GM18907 (cell line): ENCODE results near the gene WIPF1.

ENCODE experiments used
- ATAC-seq: cut with Tn5 transposase; IDR thresholded peaks from one replicate; pipeline ENCODE4 v1.9.1; 2021; ENCODE audit warnings: mild to moderate bottlenecking, moderate library complexity; ENCODE audit not compliant: unreplicated experiment

Gene WIPF1

DNA sequence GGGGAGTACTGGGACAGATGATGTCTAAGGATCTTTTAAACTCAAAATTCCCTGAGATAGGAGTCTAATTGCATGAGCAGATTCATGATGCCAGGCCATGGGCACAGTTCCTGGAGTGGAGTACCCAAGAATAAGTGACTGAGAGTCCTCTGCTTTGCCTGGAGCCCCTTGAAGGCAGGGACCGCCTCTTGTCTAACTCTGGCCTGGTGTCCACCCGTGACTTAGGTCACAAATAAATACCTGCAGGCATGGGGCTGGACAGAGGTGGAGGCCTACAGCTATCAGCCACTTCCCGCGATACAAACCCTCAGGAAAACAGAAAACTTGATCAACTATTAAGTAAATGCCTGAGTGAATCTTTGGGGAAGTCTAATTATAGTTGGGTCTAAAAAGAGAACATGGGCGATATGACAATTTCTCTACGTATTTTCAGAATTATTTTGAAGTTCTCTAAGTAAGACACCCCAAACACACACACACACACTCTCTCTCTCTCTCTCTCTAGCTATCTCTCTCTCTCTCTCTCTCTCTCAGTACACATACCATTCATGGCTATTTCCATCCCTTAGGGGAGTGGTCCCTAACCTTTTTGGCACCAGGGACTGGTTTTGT, 1.8 kb upstream of the WIPF1 start:
- ATAC-seq, result no peak

DNA sequence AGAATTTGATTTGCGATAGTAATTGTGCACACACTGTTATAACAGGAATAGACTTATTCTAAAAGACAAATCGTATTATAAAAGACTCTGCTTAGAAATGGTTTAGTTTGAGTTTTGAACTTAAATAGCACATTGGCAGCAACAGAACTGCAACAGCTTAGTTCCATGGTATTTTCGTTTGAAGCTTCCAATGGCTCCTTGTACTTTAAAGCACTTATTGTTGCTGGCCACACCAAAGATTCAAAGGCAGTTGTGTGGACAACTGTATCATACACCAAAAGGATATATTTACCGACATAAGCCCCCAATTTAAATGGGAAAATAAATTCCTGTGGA, 627 bp downstream of the WIPF1 start:
- ATAC-seq, result no peak

DNA sequence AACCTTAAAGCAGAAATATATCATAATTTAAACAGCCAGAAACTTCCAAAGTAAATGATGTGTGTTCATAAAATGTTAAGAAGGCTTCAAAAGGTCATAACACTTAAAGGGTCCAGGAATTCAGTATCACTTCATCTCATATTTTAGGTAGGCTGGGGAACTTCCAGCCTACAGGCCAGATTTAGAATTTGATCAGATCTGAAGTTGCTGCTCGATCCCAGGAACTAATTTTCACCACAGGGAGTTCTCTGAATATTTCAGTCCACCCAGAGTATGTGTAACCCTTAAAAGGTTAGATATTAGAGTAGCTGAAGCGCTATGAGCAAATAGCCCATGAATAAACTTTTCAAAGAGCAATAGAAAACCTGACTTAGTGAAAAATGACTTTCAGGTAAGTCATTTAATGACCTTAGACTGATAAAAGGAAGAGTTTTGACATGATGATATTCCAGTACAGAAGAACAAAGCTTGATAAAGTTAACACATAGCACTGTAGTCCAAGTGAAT, 1.7 kb downstream of the WIPF1 start:
- no peak for ATAC-seq

DNA sequence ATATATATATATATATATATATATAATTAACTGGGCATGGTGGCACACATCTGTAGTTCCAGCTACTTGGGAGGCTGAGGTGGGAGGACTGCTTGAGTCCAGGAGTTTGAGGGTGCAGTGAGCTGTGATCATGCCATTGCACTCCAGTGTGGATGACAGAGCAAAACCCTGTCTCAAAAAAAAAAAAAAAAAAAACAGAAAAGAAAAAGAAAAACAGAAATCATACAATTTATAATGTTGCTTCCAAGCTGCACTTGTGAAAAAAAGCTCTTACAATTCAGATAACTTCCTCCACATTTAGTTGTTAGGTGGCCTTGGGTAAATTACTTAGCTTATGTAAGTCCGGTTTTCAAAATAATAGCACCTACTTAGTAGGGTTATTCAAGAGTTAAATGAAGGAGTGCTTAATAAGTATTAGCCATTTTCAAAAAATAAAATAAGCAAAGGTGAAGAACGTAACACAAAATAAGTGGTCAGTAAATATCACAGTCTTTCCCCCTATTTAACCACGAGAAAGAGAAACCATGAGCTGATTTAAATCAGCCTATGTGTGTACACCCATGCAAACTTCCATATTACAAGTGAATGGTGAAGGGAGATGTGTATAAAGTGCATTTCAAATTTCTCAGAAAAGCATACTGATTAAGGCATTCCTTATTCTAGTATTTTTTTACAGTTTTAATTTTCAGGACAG, 2.3 kb downstream of the WIPF1 start:
- ATAC-seq, result no peak

DNA sequence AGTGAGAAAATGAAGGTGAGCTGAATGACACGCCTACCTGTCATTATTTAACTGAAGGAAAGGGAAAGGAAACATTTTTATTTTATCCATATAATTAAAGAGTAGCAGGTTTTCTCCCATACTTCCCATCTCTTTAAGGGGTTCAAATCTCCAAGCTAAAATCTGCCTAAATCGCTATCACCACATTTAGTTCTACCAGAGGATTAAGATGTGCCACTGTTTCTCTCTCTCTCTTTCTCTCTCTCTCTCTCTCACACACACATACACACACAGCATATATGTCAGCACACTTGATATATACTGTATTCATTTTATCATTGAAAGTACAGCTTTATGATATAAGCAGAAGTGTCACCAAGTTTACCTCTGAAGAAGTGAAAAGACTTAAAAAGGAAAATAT, 3.1 kb downstream of the WIPF1 start:
- no peak for ATAC-seq

DNA sequence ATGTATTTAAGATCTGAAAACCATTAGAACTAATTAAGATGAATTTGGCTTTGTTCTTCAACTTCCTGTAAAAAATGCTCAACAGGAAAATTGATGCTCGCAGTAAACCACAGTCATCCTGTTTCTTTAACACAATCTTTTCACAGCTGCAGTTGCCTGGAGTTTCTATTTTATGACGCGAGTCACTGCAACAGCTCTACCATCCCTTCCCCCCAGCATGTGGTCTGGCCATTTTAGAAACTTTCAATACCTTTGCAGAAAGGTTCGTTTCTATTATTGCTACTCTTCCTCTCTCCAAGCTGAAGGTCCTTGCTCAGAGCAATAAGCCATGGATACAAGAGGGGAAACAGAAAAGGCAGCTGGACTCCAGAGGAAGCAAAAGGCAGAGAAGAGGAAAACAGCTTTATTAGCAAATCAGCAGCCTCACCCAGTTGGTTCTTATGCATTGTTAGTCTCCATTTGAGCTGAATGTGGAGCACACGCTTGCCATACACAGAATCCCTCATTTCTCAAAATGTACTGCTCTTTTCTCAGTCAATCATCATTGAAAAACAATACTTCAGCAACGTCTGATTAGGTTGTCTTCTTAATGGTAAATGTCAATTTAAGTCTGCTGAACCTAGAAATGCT, 3.9 kb downstream of the WIPF1 start:
- ATAC-seq, result peak; percentile 70

DNA sequence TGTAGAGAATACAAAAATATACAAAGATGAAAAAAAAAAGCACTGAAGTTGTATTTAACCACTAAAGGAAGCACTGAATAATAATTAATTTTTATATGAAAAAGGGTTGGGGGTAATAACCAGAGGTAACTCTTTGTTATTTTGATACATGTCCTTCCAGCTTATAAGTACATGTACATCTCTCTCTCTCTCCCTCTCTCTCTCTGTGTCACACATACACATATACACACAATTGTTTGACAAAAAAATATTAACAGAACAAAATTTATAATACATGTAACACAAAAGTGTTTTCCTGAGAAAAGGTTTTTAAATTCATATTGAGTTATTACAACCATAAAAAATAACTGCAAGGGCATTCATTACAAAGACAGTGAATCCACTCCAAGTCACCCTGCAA, 4.6 kb downstream of the WIPF1 start:
- ATAC-seq, result no peak

DNA sequence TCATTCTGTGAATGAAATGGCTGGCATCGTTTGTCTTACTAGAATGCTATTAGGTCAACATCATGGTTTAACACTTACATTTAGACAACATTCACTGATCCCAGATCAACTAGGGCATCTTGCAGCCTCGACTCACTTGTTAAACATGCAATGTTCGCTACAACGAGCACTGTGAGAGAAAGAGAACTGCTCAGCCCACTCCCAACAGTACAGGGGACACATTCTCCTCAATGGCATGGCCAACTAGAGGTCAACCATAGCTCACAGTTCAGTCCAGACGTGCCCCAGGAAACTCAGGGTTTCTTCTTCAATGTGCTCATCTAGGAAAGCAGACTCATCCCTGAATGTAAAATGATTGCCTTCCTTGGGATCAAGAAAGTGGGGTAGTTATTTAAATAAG, 5.9 kb downstream of the WIPF1 start:
- ATAC-seq, result no peak

DNA sequence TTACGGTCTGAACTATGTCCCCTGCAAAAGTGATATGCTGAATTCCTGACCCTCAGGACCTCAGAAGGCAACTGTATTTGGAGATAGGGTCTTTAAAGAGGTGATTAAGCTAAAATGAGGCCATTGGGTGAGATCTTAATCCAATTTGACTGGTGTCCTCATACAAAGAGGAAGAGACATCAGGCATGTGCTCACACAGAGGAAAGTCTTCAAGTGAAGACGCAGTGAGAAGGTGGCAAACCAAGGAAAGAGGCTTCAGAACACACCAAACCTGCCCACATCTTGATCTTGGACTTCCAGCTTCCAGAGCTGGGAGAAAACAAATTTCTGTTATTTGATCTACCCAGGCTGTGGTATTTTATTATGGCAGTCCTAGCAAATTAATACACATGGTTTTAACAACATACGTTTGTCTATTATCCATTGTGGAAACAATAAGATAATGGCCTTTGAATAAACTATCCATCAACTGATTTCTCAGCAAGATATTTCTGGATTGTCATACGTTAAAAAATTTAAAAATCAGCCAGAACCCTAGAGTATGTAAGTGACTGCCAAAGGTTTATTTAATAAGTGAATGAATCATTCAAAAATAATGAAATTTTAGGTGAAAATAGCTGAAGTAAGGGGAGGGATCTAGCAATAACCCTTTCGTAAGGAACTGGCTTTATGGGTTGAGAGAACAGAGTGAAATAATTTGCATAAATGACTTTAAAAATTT, 6.5 kb downstream of the WIPF1 start:
- ATAC-seq, result no peak

DNA sequence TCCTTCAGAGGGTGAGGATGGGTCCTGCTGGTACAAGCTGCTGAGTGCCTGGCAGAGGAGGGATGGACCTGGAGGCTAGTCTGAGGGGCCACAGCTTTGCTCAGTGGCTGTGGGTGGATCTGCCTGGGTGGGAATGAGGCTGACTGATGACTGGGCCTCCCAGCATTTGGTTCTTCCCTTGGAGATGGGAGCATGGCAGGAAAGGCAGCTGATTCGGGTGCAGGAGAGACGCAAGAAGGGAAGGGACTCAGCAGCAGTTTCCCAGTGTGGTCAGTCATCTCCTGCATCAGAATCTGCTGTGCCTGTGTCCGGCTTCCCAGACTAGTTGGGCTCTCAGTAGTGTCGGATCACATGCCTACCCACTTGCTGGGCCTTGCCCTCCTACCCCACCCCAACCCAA, 7.3 kb downstream of the WIPF1 start:
- ATAC-seq, result no peak

DNA sequence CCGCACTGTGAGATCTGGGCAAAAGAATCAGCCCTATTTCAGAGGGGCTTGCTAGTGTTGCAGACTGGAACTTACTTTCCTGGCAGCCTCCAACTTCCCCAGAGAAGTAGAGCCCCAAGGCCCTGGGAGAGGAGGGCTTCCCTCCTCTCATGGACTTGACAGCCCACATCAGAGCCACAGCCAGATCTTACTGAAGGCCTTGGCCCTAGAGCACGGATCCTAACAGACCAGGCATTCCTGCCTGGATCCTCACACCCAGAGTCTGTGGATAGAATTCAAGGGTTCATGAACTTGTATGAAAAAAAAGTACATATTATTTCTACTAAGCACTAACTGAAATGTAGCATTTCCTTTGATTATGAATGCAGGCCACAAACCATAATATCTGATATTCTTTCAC, 8.3 kb downstream of the WIPF1 start:
- ATAC-seq, result no peak

DNA sequence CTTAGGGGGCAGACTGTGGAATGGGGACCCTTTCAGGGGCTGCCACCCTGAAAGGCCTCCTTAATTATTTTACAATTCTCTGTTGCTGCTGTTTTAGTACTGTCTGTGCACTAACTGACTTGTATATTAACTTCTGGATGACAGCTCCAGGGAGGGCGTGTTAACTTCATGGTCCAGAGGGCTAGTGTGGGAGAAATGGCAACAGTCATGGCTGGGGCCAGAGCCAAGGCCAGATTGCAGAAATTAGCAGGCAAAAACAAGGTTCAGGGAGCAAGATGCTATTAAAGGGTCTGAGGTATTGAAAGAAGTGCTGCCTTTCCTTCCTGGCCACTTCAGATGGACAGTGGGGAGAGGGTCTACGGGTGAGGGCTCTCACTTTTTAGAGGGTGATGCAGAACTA, 9.1 kb downstream of the WIPF1 start:
- ATAC-seq, result no peak

DNA sequence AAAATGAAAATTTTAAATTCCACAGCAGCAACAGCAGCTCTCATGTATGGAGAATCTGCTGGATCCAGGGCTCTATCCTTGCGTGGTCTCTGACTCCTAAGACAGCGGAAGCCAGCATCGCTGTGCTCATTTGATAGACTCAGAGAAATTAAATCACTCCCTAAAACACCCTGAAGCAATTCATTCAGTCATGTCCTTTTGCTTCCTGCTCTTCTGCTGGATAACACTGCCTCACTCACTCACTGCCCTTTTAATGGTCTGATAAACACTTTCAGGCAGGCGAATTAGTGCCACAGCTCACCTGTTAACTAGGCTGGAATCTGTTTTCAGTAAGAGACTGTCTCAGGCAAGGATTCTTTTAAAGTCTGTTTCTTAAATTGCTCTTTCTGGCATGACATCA, 10.0 kb downstream of the WIPF1 start:
- no peak for ATAC-seq

DNA sequence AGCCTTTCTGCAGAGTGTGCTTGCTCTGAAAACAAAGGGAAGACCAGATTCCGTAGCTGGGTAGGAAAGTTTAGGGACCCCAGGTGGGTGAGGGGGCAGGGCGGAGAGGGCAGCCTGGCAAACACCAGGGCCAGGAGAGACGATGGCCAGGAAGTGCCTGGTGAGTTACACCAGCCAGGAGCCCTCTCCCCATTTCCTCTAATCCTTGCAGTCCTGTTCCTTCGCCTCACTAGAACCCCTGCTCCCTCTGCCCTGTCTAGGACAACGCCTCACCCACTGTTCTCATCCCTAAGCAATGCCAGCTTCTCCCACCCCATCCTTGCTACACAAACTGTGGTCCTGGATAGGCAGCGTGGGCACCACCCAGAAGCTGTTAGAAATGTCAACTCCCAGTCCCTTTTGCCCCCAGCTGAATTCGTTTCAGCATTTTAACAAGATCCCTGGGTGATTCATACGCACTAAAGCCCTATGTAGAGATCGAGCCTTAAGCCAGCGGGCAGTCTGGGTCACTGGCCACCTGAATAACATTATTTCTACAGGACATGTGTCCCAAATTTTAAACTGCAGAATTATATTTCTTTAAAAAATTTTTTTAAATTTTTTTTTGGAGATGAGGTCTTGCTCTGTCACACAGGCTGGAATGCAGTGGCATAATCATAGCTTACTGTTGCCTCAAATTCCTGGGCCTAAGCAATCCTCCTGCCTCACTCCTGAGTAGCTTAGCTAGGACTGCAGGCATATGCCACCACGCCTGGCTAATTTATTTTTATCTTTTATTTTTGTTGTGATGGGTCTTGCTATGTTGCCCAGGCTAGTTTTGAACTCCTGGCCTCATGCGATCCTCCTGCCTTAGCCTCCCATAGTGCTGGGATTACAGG, 10.9 kb downstream of the WIPF1 start:
- no peak for ATAC-seq

DNA sequence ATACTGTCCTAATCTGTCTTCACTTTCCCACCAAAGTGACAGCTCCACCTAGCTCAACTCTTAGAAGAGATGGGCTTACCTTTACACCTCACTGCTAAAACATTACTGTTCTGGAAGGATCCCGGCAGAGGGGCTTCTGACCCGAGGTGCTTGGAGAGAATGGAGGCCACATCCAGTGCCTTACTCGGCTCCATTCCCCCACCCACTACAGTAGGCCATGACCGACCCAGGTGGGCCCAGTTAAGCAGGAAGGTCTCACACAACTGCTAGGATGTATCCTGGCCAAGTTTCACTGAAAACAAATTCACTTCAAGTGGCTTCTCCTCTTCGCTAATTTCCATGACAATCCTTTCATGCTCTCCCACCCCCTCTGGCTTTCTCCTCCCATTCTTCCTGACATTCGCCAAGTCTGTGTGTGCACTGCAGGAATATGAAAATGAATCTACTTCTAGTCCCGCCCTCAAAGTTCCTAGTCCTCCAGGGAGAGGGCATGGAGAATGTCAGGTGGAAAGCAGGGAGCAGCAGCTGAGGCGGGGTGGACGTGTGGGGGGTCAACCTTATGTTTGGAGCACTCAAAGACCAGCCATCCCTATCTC, 11.8 kb downstream of the WIPF1 start:
- no peak for ATAC-seq

DNA sequence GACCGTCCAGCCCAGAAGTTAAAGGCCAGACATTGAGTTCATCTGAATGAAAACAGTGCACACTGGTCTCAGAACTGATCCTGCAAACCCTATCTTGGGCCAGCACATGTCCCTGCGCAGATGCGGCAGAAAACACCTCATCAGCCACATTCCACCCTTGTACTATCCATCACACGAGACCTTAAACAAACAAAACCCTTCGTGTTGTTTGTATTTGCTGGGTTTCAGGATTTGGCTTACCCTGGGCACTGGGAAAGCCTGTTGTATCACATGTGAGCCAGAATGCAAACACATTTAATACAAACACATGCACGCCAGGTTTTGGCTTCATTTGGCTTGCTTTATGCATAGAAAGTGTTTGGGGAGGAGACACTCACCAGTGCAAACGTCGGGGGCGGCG, 12.5 kb downstream of the WIPF1 start:
- no peak for ATAC-seq

DNA sequence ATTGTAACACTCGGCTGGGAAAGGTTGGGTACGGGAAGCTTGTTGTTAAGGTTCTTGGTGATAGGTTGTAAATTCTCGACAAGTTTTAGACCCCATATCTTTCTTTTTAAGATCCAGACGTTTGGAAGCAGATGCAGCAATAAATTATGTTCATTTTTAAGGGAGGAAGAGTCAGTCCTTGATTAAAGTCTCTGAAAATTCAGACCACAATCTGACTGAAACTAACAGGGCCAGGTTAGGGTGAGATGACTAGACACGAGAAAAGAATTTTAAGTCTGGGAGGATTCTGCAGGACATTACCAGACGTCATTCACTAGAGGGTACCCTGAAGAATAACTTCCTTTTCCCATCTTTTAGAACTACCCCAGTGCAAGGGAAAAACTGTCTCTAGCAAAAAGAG, 16.1 kb downstream of the WIPF1 start:
- no peak for ATAC-seq

DNA sequence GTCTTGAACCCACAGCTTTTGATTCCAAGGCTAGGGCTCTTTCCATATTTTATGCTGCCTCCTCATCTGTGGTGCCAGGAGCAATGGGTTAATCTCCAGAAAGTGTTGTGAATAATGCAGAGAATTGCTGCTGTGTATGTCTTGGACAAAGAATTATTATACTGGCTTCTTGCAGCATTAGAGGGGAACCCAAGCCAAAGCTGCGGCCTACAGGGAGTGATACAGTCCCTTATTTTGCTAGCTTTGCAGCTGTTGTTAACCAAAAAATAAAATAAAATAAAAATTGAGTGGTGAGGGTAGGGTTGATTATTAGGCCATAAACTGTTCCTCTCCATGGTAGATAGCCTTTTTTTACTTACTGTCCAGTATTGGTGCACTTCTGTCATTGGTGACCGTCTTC, 16.7 kb downstream of the WIPF1 start:
- no peak for ATAC-seq

DNA sequence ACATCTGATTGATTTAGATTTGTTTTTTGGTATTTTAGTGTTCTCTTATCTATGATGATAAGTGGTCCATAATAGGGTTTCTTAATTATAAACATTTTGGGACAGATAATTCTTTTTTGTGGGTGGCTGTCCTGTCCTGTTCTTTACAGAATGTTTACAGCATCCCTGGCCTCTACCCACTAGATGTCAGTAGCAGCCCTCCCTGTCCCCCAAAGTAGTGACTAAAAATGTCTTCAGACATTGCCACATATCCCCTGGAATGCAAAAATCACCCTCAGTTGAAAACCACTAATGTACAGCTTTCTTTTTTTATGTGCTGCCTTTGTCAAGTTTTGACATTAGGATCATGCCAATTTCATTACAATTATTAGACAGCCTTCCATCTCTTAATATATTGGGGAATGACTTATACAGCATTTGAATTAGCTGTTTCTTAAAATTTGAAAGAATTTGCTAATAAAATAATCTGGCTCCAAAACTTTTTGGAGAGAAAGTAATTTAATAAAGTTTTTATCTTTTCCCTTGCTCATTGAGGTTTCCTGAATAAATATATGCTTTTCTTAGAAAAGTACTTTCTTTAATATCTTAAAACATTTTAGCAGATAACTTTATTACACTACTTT, 19.5 kb downstream of the WIPF1 start:
- ATAC-seq, result peak; percentile 70
